C4-2B (cell line): ENCODE measurements around the gene SNTB2.
A peak's percentile ranks its signal among the peaks of the same experiment; 100 is the strongest.

ENCODE experiments used
- H3K27ac ChIP-seq: fragments of 450-650 bp; 2 replicates; pipeline ENCODE4 v1.5.1; 2017
- CTCF ChIP-seq: fragments of 450-650 bp; conservative IDR thresholded peaks from 2 replicates; pipeline ENCODE4 v1.5.1; 2017; ENCODE audit warnings: mild to moderate bottlenecking
- ZFX ChIP-seq: fragments of 450-650 bp; IDR thresholded peaks from 2 replicates; pipeline ENCODE4 v1.6.1; 2017

The SNTB2 gene

GRCh38 chr16:69204172-69204571, 17.2 kb downstream of the SNTB2 start:
- H3K27ac ChIP-seq = no peak overlapping the region
- no peak for TF ChIP-seq CTCF
- no peak for TF ChIP-seq ZFX

GRCh38 chr16:69209735-69210134, 22.8 kb downstream of the SNTB2 start:
- H3K27ac ChIP-seq = no peak overlapping the region
- TF ChIP-seq ZFX = no peak
- no peak for TF ChIP-seq CTCF

GRCh38 chr16:69217433-69217832, 30.5 kb downstream of the SNTB2 start:
- TF ChIP-seq CTCF = no peak
- no peak for TF ChIP-seq ZFX
- peak overlapping the region; percentile 79 for H3K27ac ChIP-seq

GRCh38 chr16:69219279-69219678, 32.3 kb downstream of the SNTB2 start:
- no peak overlapping the region for H3K27ac ChIP-seq
- TF ChIP-seq ZFX (no peak), CTCF (no peak)

- no peak overlapping the region for H3K27ac ChIP-seq
- TF ChIP-seq CTCF (no peak), ZFX (no peak)
Observed at GRCh38 chr16:69223882-69224281, 36.9 kb downstream of the SNTB2 start.

GRCh38 chr16:69225121-69225520, 38.2 kb downstream of the SNTB2 start:
- no peak overlapping the region for H3K27ac ChIP-seq
- TF ChIP-seq ZFX (no peak), CTCF (no peak)

- H3K27ac ChIP-seq = no peak overlapping the region
- no peak for TF ChIP-seq CTCF
- no peak for TF ChIP-seq ZFX
Observed at GRCh38 chr16:69233124-69233523, 46.2 kb downstream of the SNTB2 start.
